Smooth muscle cell of the pulmonary artery (primary cell): ENCODE measurements around the gene ZNF547. TPM values are rescaled to one million over a fixed set of nuclear protein-coding genes. Genes with fewer than 3 reads are reported as not detected.

Source experiments
- total RNA-seq: library from RNA; depleted of rRNA; stranded (reverse); fragments of >200 nt; gene quantifications from 2 replicates; pipeline ENCODE4 v1.2.3, GENCODE V29; 2014

The ZNF547 gene
- 3.7 and 3.8 TPM in 2 replicates for total RNA-seq

DNA sequence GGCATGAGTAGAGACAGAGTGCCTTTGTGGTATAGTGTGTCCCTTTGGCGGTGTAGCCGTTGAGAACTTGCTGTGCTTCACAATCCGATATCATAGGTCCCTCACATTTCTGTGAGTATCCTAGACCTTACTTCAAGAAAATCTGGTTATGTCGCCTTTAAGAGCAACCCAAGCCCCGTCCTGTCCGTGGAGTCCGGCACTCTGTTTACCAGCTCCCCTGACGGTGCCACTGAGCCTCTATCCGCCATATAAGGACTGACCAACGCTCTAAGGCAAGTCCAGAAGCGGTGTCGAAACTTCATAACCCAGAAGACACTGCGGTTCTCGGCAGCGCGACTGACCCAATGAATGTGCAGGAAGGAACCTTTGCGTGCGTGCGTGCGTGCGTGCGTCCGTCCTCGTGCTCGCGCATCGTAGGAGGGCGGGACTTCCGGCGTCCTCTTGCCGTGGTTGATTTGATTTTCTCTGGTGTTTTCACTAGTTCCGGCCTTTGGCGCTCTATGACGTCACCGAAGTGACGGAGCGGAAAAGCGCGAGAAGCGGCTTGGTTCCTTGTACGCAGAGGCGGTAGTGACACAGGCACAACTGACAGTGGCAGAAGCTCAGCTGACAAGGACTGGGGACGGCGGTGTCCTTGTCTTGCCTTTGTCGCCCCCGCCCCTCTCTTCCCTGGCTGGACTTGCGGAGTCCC lies at the start of gene ZNF547, which contains the start of gene TRAPPC2B:
ZNF547 (plus strand) TSS at position 555 of the 691 bp plus-strand sequence. CDS start 5,005 bp downstream, outside the sequence.
TRAPPC2B (plus strand) TSS at position 555 of the 691 bp plus-strand sequence. CDS start 1,283 bp downstream, outside the sequence.

GRCh38 chr19:57320180-57321084 lies 42.9 kb upstream of the ZNF547 start, which contains the start of gene ZNF543:
Gene ZNF543 (plus strand): TSS chr19:57320472. CDS start chr19:57320854, 382 bp downstream.

GRCh38 chr19:57350877-57351805 lies 12.2 kb upstream of the ZNF547 start, which contains the start of gene ZNF304:
Gene ZNF304 (plus strand): TSS chr19:57351271. CDS start chr19:57351665, 394 bp downstream.

DNA sequence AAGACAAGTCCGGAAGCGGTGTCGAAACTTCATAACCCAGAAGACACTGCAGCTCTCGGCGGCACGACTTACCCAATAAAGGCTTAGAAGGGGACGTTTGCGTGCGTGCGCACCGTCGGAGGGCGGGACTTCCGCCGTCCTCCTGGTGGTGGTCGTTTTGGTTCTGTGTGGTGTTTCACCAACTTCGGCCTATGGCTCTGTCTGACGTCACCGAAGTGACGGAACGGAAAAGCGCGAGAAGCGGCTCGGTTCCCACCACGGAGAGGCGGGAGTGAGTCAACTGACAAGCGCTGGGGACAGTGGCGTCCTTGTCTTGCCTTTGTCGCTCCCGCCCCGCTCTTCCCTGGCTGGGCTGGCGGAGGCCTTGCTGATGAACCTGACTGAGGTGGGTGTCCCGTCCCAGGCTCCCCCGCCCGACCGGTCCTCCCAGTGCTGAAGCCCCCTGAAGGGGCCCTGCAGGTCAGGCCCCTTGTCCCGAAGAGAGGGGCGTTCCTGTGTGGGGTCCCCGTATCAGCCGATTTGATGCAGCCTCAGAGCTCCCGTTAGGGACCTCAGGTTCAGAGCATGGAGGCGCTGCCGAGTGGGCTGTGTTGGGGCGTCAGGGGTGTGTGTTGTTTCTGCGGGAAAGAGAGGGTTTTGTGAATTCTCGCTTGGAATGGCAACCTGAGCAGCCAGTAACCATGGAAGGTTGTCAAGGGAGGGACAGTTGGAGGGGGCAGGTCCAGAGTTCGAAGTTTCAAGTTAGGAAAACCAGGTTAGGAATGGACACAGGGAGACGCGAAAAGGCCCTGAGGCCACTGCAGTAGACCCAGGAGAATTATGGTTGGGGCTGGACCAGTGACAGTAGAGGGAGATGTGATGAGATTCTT lies 26.6 kb downstream of the ZNF547 start, which contains the start of gene ZNF548:
ZNF548 (plus strand) TSS at position 125 of the 869 bp plus-strand sequence; CDS start at position 371, 246 bp downstream.

GRCh38 chr19:57410877-57411671 lies 47.7 kb downstream of the ZNF547 start, which contains the start of gene ZNF17:
Gene ZNF17 (plus strand): TSS chr19:57411161. CDS start chr19:57413616, 2,455 bp downstream.

Other genes with a start within 250 kb of the ZNF547 start
- gene USP29, start 243.6 kb upstream of the ZNF547 start, total RNA-seq = not detected in 2 replicates
- not detected in 2 replicates for gene ZIM3, start 218.3 kb upstream of the ZNF547 start, total RNA-seq
- not detected in 2 replicates for gene DUXA, start 196.1 kb upstream of the ZNF547 start, total RNA-seq
- 39.9 and 55.3 TPM in 2 replicates for gene ZNF264, start 172.1 kb upstream of the ZNF547 start, total RNA-seq
- 0.23 and 0.46 TPM in 2 replicates for gene AURKC, start 132.5 kb upstream of the ZNF547 start, total RNA-seq
- 38.6 and 40.7 TPM in 2 replicates for gene ZNF805, start 122.9 kb upstream of the ZNF547 start, total RNA-seq
- gene ZNF460, start 83.1 kb upstream of the ZNF547 start, total RNA-seq = 125 and 136 TPM in 2 replicates
- gene ZNF543, start 43.1 kb upstream of the ZNF547 start, total RNA-seq = 11.2 and 12.3 TPM in 2 replicates
- 9.5 and 10.9 TPM in 2 replicates for gene ZNF304, start 12.3 kb upstream of the ZNF547 start, total RNA-seq
- 6.6 and 7.5 TPM in 2 replicates for gene TRAPPC2B, start within 50 bp of the ZNF547 start, total RNA-seq
- gene ZNF548, start 26.3 kb downstream of the ZNF547 start, total RNA-seq = 18.8 and 21.2 TPM in 2 replicates
- 13.8 and 14.2 TPM in 2 replicates for gene ZNF17, start 47.6 kb downstream of the ZNF547 start, total RNA-seq
- gene ZNF749, start 71.8 kb downstream of the ZNF547 start, total RNA-seq = 10.0 and 15.4 TPM in 2 replicates
- gene VN1R1, start 93.6 kb downstream of the ZNF547 start, total RNA-seq = 0.72 and 0.76 TPM in 2 replicates
- gene ZNF772, start 114.0 kb downstream of the ZNF547 start, total RNA-seq = 17.5 and 19.9 TPM in 2 replicates
- gene ZNF419, start 124.2 kb downstream of the ZNF547 start, total RNA-seq = 13.8 and 13.9 TPM in 2 replicates
- gene ZNF773, start 136.4 kb downstream of the ZNF547 start, total RNA-seq = 13.7 and 22.1 TPM in 2 replicates
- 6.5 and 7.2 TPM in 2 replicates for gene ZNF549, start 163.8 kb downstream of the ZNF547 start, total RNA-seq
- 9.1 and 13.0 TPM in 2 replicates for gene ZNF550, start 196.3 kb downstream of the ZNF547 start, total RNA-seq
- 5.4 and 5.5 TPM in 2 replicates for gene ZNF416, start 215.4 kb downstream of the ZNF547 start, total RNA-seq
- 5.2 and 6.8 TPM in 2 replicates for gene ZIK1, start 220.6 kb downstream of the ZNF547 start, total RNA-seq
- 2.1 and 2.3 TPM in 2 replicates for gene ZNF530, start 236.3 kb downstream of the ZNF547 start, total RNA-seq